ENCODE measurements around the gene NFATC3.

DNA sequence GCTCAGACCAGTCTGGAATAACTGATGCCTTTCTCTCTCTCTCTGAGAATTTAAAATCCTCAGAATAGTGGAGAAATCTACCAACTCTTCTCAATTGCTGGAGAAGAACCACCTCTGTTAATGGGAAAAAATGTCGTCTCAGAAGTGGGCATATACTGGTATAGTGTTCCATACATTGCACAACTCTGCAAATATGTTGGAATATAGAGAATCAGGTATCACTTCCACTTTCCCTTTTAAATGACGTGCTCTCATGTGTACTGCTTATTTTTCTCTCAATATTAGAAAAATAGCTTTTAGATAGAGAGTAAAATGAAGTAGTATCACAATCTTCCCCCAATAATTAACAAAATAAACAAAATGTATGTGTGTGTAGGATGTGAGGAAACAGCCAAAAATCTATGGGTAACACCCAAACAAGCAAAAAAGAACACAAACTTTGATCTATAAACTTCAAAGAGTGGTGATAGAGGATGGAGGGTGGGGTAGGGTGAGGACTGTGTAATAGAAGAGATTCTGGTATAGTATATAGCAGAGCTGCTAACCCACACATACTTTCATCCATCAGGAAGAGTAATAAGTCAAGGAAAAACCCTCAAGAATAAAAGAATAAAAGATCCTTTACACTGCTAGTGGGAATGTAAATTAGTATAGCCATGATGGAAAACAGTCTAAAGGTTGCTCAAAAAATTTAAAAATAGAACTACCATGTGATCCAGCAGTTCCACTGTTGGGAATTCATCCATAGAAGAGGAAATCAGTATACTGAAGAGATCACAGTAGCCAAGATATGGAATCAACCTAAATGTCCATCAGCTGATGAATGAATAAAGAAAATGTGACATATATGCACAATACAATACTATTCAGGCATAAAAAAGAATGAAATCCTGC lies 46.9 kb downstream of the NFATC3 start:
- TF ChIP-seq POLR2A (IDR thresholded peaks at IDR 0.05; ENCODE audit: low read depth, low read length) = no peak
- no peak for TF ChIP-seq TAF1 (IDR thresholded peaks at IDR 0.05; ENCODE audit: borderline replicate concordance, low read depth, low read length)
- TF ChIP-seq POLR2AphosphoS5 (IDR thresholded peaks at IDR 0.05; ENCODE audit: low read depth, low read length) = no peak
